GM21381 (cell line): ENCODE data around the gene PPFIA1.
"Not testable (repeated sequence)": the region's sequence is repeated elsewhere in the genome, so short reads cannot be mapped to it uniquely, and the experiment has no call there.

Source experiments
- ATAC-seq: cut with Tn5 transposase; IDR thresholded peaks from one replicate; pipeline ENCODE4 v1.9.1; 2021; ENCODE audit warnings: mild to moderate bottlenecking, moderate library complexity; ENCODE audit not compliant: unreplicated experiment

The PPFIA1 gene

DNA sequence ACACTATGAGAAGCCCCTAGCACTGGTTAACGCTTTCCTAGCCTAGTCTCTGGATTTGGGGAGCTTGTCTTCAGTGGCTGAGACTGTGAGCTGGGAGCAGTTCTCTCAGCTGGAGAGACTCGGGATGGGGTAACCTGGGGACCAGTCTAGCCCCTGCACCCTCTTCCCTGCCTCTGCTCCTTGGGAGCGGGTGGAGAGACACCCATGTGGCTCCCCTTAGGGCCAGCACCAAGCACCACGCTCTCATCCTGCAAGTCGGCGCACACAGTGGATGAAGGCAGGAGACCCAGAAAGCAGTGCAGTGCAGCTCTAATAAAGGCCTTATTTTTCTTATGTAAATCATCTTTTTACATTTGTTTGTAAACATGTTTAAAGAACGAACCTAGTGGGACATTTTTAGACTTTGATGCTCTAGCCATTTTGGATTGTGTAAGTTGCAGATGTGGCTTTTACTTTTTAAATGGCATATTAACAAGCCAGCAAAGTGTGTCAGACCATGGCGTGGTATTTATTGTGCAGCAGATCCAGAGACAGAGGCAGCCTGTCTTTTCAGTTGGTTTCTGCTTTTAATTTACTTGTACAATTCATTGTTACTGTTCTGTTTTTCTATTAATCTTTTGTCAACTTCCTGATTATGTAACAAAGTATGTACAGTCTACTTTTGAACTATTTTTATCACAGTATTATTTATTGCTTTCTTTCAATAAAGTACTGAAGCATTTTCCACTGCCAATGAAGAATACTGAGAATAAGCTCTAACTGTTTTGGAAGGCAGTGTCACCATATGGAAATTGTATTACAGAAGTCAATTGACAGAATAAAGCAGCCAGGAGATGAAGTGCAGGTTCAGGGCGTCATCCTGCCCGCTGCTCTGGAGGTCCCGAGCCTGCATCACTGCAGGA, 113.4 kb downstream of the PPFIA1 start:
- no peak for ATAC-seq

DNA sequence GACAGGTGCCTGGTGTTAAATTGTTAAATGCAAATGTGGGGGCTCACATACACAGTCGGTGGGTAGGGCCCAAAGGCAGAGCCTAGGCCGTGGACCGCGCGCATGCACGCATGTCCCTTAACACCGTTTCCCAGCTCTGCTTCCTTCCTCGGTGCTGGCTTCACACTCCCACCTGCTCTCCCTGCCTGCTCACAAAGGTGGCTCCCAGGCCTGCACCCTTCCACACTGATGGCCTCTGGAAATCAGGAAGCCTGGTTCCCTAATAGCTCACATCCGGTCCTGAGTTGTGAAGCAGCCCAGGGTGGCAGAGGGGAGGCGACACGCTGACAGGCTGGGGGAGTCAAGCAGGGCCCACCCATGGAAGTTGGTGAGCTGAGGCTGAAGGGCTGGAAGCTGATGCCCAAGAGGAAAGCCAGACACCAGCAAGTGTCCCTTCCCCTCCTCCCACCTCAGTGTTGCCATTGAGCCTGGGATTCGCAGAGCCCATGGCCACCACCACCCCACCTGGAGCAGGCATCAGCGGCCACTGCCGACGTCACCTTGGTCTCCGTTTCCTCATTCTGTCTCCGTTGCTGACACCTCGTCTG, 114.2 kb downstream of the PPFIA1 start:
- no peak for ATAC-seq

DNA sequence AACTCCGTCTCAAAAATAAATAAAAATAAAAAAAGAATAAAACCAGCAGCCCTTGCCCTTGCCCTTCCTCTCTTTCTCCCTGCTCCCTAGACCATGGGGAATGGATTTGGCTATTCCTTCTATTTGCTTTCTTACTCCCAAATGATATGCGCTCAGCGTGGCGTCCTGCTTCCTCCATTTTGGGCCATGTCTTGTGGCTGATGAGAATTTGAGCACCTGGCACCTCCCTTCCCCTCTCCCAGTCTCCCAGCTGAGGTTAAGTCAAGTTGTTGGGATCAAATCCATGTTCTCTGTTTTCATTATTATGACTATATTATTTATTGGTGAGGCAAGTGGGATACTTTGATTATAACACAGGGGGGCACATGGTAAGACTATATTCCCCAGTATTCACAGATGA, 117.1 kb downstream of the PPFIA1 start:
- ATAC-seq: no peak

DNA sequence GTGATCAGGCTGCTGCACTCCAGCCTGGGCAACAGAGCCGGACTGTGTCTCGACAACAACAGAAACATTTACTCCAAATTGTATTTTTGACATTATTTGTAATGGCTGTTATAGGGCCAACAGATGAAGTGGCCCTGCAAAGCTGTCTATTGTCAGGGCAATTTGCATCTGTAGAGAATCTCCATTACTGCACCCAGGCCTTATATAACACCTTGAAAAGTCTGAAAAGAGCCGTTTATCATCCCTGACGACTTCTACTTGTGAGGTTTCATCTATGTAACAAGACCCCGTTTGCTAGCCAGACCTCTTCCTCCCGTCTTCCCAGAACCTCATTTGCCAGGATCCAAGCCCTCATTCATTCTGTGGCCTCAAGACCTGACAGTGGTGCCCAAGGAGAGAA, 118.7 kb downstream of the PPFIA1 start:
- ATAC-seq: no peak

DNA sequence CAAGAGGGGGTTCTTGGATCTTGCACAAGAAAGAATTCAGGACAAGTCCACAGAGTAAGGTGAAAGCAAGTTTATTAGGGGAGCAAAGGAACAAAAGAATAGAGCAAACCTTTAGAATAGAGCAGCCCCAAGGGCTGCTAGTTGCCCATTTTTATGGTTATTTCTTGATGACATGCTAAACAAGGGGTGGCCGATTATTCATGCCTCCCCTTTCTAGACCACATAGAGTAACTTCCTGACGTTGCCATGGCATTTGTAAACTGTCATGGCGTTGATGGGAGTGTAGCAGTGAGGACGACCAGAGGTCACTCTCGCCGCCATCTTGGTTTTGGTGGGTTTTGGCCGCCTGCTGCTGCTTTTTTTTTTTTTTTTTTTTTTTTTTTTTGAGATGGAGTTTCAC, 120.4 kb downstream of the PPFIA1 start:
- ATAC-seq: not testable (repeated sequence)

DNA sequence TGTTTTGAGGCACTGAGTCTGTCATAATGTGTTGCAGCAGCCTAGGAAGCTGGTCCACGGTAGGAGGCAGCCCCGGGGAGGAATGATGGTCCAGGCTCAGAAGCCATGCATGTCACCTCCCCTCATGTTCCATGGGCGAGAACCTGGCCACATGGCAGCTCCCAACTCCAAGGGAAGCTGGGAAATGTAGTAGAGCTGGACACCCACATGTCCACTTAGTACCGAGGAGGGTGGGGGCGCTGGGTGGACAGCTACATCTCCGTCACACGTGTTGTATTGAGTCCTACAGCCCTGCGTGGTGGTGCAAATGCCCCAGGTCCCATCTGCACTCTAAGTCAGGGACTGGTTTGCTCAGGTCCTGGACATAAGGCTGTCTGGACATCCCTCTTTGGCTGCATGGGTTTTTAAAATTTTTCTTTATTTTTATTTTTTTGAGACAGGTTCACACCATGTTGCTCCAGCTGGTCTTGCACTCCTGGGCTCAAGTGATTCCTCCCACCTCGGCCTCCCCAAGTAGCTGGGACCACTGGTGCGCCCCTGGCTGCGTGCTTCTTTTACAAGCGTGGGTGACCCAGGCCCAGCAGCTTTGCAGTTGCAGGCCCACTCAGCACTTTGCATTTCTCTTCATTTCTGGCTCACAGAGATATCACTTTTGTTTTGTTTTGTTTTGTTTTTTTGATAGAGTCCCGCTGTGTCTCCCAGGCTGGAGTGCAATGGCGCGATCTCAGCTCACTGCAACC, 123.9 kb downstream of the PPFIA1 start:
- no peak for ATAC-seq

DNA sequence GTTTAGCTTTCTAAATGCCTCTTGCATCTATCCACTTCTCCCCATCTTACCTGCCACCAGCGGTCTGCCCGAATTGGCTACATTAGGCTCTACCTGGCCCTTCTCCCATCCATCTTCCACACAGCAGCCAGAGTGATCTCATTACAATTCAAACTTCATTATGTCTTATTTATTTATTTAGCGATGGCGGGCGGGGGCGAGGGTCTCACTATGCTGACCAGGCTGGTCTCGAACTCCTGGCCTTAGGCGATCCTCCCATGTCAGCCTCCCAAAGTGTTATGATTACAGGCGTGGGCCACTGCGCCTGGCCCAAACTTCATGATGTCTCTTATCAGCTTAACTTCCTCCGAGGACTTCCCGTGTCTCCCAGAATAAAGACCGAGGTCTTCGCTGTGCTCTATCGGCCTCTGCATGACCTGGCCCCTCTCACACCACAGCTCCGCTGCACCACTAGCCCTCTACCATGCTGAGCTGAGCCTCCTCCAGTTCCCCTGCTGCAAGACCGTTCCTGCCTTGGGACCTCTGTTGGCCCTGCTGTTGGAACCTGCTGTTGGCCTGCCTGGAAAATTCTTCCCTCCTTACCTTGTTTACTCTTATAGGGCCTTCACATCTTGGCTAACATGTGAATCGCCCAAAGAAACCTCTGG, 127.0 kb downstream of the PPFIA1 start:
- ATAC-seq: no peak

DNA sequence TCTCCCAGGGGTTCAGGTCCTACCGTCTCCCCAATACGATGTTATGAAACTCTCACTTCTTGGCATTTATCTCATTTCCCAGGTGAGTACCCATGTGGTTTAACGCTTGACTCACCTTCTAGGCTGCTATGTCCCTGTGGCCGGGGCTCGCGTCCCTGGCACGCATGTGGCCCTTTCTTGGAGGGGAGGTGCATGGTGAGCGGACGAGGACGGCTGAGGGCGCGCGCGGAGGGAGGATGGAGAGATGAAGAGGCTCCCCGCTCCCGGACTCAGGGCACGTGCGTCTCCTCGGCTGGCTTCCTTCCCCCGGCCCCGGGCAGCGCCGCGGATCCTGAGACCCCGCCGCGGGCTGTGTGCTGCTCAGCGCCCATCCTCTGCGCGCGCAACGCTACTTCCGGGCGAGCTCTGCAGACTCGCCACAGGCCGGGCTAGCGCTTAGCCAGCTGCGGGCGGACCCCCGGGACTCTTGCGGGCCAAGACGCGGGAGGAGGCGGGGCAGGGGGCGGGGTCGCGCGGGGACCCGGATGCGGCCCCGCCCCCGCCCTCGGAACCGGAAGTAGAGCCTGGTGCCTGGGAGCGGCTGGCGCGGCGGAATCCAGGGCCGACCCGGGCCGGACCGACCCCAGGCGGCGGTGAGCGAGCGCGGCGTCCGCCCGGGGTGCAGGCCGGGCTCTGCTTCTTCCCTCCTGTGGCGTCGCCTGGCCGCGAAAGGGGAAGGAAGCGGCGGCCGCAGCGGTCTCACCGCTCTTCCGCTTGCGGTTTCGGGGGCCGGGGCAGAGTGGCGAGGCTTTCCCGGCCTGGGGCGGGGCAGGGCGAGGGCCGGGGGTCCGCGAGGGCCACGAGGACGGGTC, 127.7 kb downstream of the PPFIA1 start, which contains the start of gene CTTN:
TSS of gene CTTN (plus strand) at position 547 of the 851 bp plus-strand sequence. CDS start 8,769 bp downstream, outside the sequence.
- ATAC-seq: peak; percentile 48

DNA sequence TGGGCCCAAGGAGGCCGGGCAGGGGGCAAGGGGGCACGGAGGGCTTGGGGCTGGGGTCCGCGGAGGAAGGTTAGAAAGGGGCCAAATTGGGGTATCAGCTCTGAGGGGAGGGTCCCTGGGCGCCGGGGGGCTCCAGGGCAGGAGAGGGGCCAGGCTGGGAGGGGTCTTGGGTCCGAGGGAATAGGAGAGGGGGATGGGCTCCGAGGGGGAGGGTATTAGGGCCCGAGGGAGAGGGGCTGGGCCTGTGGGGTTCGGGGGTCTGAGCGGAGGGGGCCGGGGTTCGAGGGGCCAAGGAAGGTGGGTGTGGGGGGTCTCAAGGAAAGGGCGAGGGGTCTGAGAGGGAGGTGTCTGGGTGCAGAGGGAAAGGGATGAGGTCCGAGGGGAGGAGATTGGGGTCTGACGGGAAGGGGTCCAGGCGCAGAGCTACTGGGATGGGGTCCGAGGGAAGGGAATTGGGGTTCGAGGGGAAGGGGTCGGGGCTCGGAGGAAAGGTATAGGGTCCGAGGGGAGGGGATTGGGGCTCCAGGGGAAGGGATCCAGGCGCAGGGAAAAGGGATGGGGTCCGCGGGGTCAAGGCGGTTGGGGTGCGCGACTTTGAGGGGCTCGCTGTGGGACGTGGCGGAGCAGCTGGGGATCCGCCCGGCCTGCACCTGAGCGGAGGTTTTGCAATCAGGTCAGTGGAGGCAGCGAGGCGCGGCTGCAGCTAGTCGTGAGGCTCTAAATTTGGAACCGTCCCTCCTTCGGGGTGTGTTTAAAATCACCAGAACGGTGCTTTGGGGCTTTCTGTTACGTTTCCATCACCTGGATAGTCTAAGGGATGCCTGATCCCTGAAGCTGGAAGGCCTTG, 128.6 kb downstream of the PPFIA1 start:
- ATAC-seq: no peak

DNA sequence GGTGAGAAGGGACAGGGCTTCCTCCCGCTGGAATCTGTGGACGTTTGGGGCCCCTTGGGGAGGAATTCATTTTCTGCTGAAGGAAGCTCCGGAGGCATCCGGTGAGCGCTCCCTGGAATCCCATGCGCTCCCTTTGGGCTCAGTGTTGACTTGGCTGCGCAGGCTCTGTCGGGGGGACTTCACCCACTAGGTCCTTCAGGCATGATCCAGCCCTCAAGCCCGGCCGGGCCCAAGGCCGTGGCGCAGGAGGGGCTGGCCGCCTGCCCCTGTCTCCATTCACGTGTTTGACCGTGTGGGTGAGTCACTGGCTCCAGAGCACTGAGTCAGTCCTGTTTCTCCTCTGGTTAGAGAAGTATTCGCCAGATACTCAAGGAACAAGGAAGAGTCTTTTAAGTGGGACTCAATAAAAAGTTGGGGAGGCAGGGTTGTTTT, 129.2 kb downstream of the PPFIA1 start:
- ATAC-seq: no peak

DNA sequence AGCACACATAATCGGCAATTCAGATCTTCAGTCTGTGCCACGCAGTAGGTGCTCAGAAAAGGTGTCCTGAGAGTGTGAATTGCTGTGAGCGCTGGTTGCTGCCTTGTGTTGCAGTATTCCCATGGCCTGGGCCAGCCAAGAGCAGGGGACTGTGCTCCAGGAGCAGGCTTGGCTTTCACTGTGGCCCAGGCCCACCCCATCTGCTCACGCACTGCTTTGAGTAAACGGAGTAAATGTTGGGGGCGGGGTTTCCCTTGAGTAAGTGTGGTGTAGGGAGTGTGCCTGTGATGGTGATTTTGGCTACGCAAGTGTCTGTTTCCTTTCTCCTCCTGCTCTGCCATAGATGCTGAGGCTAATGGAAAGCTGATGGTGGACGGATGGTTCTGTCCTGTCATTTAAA, 130.2 kb downstream of the PPFIA1 start:
- ATAC-seq: no peak

DNA sequence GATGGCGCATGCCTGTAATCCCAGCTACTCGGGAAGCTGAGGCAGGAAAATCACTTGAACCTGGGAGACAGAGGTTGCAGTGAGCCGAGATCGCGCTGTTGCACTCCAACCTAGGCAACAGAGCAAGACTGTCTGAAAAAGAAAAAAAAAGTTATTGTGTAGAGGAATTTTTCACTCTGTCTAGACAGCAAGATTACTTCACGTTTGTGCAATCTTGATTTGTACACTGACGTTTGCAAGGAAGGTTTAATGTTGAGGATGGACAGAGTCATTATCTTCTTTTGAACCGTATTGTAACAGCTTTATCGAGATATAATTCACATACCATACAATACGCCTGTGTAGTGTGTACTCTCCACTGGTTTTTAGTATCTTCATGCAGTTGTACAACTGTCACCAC, 131.5 kb downstream of the PPFIA1 start:
- no peak for ATAC-seq

DNA sequence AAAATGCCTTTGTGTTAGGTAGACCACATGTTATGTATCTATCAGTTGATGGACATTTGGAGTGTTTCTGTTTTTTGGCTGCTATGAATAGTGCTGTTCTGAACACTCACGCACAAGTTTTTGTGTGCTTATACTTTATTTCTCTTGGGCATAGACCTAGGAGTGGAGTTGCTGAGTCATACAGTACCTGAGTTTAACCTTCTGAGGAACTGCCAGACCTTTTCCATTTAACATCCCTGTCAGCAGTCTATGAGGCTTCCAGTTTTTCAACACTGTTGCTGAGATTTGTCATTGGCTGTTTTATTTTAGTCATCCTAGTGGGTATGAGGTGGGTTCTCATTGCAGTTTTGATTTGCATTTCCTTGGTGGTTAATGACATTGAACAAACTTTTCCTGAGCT, 132.2 kb downstream of the PPFIA1 start:
- no peak for ATAC-seq

DNA sequence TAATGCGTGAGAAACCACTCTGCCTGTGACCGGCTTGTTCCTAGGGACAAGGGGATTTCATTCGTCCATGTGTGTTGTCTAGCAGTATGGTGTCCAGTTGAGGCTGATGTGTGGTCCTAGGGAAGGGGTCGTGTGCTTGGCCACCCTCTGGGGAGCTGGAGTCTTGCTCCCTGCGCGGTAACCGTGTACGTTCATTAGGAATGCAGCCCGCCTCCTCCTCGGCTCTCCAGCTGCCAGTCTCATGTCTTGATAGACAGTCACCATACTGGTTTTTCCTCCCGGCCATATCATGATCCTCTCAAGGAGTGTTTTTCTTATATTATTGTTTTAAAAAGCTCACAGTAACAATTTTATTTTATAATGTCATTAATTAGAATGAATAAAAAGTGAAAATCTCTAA, 133.8 kb downstream of the PPFIA1 start:
- ATAC-seq: no peak

DNA sequence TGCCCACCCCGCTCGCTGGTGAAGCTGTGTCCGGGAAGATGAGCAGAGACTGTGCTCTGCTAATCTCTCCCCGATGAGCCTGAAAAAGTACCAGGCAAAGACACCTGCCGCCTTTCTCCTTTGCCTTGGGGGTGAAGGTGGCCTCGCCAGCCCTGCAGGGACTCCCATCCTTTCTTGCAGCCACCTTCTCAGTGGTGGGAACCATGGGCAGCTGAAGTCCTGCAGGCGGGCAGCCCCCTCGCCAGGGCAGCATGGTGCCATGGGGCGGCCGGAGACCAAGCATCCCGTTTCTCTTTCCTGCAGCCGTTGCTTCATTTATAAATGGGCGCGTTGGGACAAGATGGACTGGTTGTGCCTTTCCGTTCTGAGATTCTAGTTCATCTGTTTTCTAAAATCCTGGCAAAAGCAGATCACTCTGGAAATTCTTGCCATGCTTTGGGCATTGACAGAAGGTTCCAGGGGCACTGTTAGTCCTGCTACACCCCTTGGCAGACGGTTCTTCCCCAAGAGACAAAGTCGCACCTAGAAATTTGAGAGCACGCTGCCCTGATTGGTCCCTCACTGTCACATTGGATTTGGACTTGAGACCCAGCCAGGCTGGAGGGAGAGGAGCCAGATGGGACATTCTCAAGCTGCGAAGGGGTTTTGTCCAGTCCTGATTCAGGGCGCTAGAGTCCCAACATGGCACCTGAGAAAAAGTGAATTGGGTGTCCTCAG, 135.3 kb downstream of the PPFIA1 start:
- ATAC-seq: no peak

DNA sequence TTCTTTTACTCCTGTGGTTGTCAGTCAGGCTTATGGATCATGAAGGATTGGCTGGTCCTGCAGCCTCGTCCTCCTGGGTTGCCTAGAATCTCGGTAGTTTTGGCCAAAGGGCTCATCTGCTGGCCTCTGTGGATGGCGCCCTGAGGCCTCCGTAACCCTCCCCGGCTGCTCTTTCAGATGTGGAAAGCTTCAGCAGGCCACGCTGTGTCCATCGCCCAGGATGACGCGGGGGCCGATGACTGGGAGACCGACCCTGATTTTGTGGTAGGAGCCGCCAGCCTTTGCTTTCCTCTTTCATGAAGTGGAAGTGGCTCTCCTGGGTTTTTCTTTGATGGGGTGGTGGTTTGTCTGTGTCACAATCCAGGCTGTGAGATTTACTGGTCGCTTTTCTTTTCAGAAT, 136.6 kb downstream of the PPFIA1 start:
- ATAC-seq: no peak

DNA sequence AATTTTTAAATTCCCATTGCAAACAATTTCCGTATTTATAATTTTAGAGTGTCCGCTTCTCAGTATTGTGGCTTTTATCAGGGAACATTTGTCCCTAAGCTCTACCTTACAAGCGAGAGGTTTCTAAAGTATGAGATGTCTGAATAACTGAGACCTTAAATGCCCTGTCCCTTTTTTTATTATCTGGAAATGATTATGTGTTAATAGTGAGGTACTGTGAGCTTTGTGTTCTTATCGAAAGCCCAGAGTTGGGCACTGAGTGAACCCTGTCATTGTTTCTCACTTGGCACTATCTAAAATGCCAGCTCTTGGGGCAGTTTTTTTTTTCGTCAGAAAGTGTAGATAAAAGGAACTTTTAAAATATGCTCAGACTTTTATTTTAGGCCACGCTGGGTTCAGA, 137.3 kb downstream of the PPFIA1 start:
- no peak for ATAC-seq

DNA sequence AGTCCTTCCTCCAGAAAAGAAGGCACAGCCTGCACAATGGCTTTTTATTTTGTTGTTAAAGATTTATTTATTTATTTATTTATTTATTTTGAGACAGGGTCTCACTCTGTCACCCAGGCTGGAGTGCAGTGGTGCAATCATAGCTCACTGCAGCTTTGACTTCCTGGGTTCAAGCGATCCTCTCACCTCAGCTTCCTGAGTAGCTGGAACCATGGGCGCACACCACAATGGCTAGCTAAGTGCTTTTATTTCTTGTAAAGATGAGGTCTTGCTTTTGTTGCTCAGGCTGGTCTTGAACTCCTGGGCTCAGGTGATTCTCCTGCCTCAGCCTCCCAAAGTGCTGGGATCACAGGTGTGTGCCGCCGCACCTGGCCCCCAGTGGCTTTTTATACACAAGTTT, 137.8 kb downstream of the PPFIA1 start:
- not testable (repeated sequence) for ATAC-seq

DNA sequence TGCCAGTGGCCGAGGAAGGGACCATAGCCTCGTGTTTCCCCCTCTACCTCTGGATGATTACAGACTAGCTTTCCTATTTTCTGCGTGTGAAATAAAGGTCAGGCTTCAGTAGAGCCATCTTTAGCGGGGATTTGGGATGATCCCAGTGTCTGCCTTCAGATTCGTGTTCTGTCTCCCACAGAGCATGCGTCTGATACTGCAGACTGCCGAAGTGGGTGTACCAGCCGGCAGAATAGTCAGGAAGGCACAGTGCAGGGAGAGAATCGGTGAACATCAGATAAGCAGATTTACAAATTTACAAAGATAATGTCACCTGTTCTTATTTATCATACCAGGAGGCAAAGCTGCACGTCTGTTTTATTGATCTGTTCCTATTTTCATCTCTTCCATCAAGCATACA, 138.9 kb downstream of the PPFIA1 start:
- ATAC-seq: no peak
